Measurements from ENCODE around the gene EZH1.
A peak's percentile ranks its signal among the peaks of the same experiment; 100 is the strongest.
"Not testable (repeated sequence)": the region's sequence is repeated elsewhere in the genome, so short reads cannot be mapped to it uniquely, and the experiment has no call there.

Gene EZH1

GRCh38 chr17:42773290-42774035 lies 28.6 kb upstream of the EZH1 start, which contains the start of gene VPS25:
TSS of gene VPS25 (plus strand) at chr17:42773449. CDS start at chr17:42773476, 27 bp downstream.
- peak; percentile 44 to 61 for DNase-seq (ENCODE audit: low read depth in 2 of 2, low spot score in 1 of 2)

- no peak for DNase-seq (ENCODE audit: low read depth in 2 of 2, low spot score in 1 of 2)
These were observed 28.1 kb upstream of the EZH1 start for GRCh38 chr17:42772945-42773289.

GRCh38 chr17:42769964-42770363 lies 25.1 kb upstream of the EZH1 start:
- DNase-seq (ENCODE audit: low read depth in 2 of 2, low spot score in 1 of 2), result not testable (repeated sequence)

GRCh38 chr17:42768006-42768405 lies 23.2 kb upstream of the EZH1 start:
- not testable (repeated sequence) for DNase-seq (ENCODE audit: low read depth in 2 of 2, low spot score in 1 of 2)

- DNase-seq (ENCODE audit: low read depth in 2 of 2, low spot score in 1 of 2), result no peak
These were observed 22.7 kb upstream of the EZH1 start for GRCh38 chr17:42767512-42767911.

GRCh38 chr17:42766124-42766523 lies 21.3 kb upstream of the EZH1 start:
- DNase-seq (ENCODE audit: low read depth in 2 of 2, low spot score in 1 of 2), result no peak

- no peak for DNase-seq (ENCODE audit: low read depth in 2 of 2, low spot score in 1 of 2)
These were observed 16.8 kb upstream of the EZH1 start for GRCh38 chr17:42761638-42762037.

- no peak for DNase-seq (ENCODE audit: low read depth in 2 of 2, low spot score in 1 of 2)
These were observed 16.1 kb upstream of the EZH1 start, which contains the start of gene RAMP2 for GRCh38 chr17:42760652-42761581. TSS of gene RAMP2 (plus strand) at chr17:42761227. CDS start at chr17:42761262, 35 bp downstream.

- no peak for DNase-seq (ENCODE audit: low read depth in 2 of 2, low spot score in 1 of 2)
These were observed 15.3 kb upstream of the EZH1 start for GRCh38 chr17:42759982-42760651.

- no peak for DNase-seq (ENCODE audit: low read depth in 2 of 2, low spot score in 1 of 2)
These were observed 9.9 kb upstream of the EZH1 start for GRCh38 chr17:42754782-42755181.

GRCh38 chr17:42751628-42752027 lies 6.8 kb upstream of the EZH1 start:
- no peak for DNase-seq (ENCODE audit: low read depth in 2 of 2, low spot score in 1 of 2)

- DNase-seq (ENCODE audit: low read depth in 2 of 2, low spot score in 1 of 2), result no peak
These were observed 6.0 kb upstream of the EZH1 start for GRCh38 chr17:42750739-42751344.

GRCh38 chr17:42748908-42749798 lies 4.3 kb upstream of the EZH1 start:
- DNase-seq (ENCODE audit: low read depth in 2 of 2, low spot score in 1 of 2), result no peak

- no peak for DNase-seq (ENCODE audit: low read depth in 2 of 2, low spot score in 1 of 2)
These were observed 3.5 kb upstream of the EZH1 start for GRCh38 chr17:42748202-42748907.

- peak; percentile 34 to 43 for DNase-seq (ENCODE audit: low read depth in 2 of 2, low spot score in 1 of 2)
These were observed 496 bp downstream of the EZH1 start for GRCh38 chr17:42744283-42744805.

GRCh38 chr17:42743595-42744282 lies 1.1 kb downstream of the EZH1 start:
- DNase-seq (ENCODE audit: low read depth in 2 of 2, low spot score in 1 of 2), result no peak

GRCh38 chr17:42742916-42743315 lies 1.9 kb downstream of the EZH1 start:
- DNase-seq (ENCODE audit: low read depth in 2 of 2, low spot score in 1 of 2), result not testable (repeated sequence)

GRCh38 chr17:42740699-42741098 lies 4.1 kb downstream of the EZH1 start:
- DNase-seq (ENCODE audit: low read depth in 2 of 2, low spot score in 1 of 2), result no peak

- no peak for DNase-seq (ENCODE audit: low read depth in 2 of 2, low spot score in 1 of 2)
These were observed 19.7 kb downstream of the EZH1 start for GRCh38 chr17:42725143-42725542.
